Left ventricle myocardium superior (tissue), 1 donor: ENCODE measurements around the gene SLC4A9. TPM values are rescaled to one million over a fixed set of nuclear protein-coding genes. Genes with fewer than 3 reads are reported as not detected.

ENCODE experiments used
- ATAC-seq: fragments of 200-7000 bp; cut with Tn5 transposase; one replicate; pipeline ENCODE4 v1.9.1; 2020; ENCODE audit warnings: mild to moderate bottlenecking, moderate library complexity
- DNase-seq: peaks from one replicate; pipeline ENCODE4 v3.0.0-alpha.2; 2020
- intact Hi-C: fragments of 100-400 bp; cut with micrococcal nuclease; formaldehyde crosslinking; loops from one replicate; pipeline ENCODE4 v1.11.0; 2022
- total RNA-seq: library from RNA; stranded (reverse); fragmentation: NEBNext Ultra II Directional; extraction: Animal tissue kit (Norgen Biotek cat#: 25700); gene quantifications from one replicate; pipeline ENCODE4 v1.2.1, GENCODE V29; 2021
- donor health status: DM: no; HTN: yes; CAD: no; lungs with severe emphysema.

Gene SLC4A9
- total RNA-seq, 1 donor from 2014 or later, result not detected

- intact Hi-C loops, result loop anchor here (10.0 kb wide), 1 partner anchor 182 kb away; the partner anchor contains the start of gene CYSTM1
- no peak for DNase-seq
- ATAC-seq, result peak; percentile 22
Observed at GRCh38 chr5:140356853-140357725, 2.9 kb upstream of the SLC4A9 start.

GRCh38 chr5:140357726-140358093 lies 2.3 kb upstream of the SLC4A9 start:
- intact Hi-C loops, result loop anchor here (10.0 kb wide), 1 partner anchor 183 kb away; the partner anchor contains the start of gene CYSTM1
- DNase-seq (peak; percentile 86), ATAC-seq (peak; percentile 92)

- ATAC-seq (no peak), DNase-seq (no peak)
- intact Hi-C loops, result loop anchor here (10.0 kb wide), 1 partner anchor 184 kb away; the partner anchor contains the start of gene CYSTM1
Observed at GRCh38 chr5:140358738-140359310, 1.2 kb upstream of the SLC4A9 start.

DNA sequence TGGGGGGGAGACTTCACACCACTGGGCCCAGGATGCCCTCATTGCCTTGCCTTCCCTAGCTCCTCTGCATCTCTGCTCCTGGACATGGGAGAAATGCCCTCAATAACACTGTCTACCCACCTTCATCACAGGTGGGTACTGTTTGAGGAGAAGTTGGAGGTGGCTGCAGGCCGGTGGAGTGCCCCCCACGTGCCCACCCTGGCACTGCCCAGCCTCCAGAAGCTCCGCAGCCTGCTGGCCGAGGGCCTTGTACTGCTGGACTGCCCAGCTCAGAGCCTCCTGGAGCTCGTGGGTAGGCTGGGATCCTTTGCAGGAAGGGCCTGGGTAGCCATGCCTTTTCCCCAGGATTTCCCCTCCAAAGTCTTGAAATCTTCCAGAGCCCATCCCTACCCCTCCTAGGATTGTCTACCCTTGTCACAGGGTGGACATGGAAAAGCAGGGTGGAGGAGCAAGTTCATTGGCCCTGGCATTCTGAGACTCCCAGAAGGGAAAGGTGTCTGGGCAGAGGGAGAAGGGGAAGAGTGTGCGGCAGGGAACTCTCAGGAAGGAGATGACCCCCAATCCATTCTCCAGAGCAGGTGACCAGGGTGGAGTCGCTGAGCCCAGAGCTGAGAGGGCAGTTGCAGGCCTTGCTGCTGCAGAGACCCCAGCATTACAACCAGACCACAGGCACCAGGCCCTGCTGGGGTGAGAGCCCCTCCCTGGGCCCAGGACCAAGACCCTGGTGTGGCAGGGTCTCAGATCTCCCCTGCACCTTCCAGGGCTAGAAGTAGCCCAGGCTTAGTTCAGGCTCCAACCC lies 886 bp downstream of the SLC4A9 start:
- DNase-seq (no peak), ATAC-seq (no peak)
- intact Hi-C loops, result no loop called here

- ATAC-seq, result no peak
- intact Hi-C loops, result no loop called here
Observed at GRCh38 chr5:140361901-140362300, 1.9 kb downstream of the SLC4A9 start.

GRCh38 chr5:140362311-140362710 lies 2.3 kb downstream of the SLC4A9 start:
- ATAC-seq (no peak), DNase-seq (no peak)
- intact Hi-C loops, result no loop called here

More at GRCh38 chr5:140361901-140362300, 1.9 kb downstream of the SLC4A9 start:
- no peak for DNase-seq

DNA sequence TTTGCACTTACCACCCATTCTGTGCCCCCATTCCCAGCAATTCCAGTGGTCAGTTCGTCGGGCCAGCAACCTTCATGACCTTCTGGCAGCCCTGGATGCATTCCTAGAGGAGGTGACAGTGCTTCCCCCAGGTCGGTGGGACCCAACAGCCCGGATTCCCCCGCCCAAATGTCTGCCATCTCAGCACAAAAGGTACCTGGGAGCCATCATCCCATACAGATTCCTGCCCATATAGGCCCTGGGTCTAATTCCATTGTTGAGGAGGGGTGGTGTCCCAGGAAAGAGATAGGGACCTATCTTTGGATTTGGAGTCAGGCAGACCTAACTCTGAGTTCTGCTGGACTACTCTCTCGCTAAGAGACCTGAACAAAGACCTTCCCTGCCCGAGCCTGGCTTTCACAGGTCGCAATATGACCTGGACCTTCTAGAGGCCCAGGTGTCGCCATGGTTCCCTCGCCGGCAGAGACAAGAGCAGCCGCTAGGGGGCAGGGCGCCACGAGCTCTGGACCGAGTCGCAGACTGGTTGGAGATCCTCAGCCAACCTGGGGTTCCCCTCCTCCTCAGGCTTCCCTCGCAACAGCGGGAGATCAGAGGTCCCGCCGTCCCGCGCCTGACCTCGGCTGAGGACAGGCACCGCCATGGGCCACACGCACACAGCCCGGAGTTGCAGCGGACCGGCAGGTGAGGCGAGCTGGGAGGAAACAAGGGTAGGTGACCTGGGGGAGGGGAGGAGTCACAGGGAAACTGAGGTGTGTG lies 3.1 kb downstream of the SLC4A9 start:
- ATAC-seq (peak; percentile 71), DNase-seq (peak; percentile 85)
- intact Hi-C loops, result no loop called here

GRCh38 chr5:140363631-140364471 lies 3.9 kb downstream of the SLC4A9 start:
- no peak for DNase-seq
- intact Hi-C loops, result no loop called here
- ATAC-seq, result no peak

DNA sequence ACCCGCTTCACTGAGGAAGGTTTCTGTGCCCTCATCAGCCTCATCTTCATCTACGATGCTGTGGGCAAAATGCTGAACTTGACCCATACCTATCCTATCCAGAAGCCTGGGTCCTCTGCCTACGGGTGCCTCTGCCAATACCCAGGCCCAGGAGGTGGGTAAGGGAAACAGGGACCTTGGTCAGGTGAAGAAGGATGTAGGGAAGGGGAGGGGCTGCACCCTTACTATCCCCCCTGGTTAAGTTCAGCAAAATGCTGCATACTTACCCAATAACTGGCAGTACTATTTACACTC lies 4.4 kb downstream of the SLC4A9 start:
- DNase-seq (no peak), ATAC-seq (no peak)
- intact Hi-C loops, result no loop called here

- intact Hi-C loops, result no loop called here
- ATAC-seq (no peak), DNase-seq (no peak)
Observed at GRCh38 chr5:140365282-140365681, 5.3 kb downstream of the SLC4A9 start.

DNA sequence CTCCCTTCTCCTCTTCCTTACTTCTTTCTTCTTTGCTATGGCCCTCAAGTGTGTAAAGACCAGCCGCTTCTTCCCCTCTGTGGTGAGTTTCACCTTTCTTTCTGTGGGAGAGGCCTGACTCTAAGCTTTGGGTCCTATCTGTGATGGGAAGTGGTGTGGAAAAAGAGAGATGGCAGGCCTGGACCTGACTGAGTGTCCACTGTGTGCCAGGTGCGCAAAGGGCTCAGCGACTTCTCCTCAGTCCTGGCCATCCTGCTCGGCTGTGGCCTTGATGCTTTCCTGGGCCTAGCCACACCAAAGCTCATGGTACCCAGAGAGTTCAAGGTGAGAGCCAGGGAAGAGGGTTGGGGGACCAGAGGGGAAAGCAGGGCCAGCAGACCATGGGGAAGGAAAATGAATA lies 5.9 kb downstream of the SLC4A9 start:
- ATAC-seq, result no peak
- no peak for DNase-seq
- intact Hi-C loops, result no loop called here

DNA sequence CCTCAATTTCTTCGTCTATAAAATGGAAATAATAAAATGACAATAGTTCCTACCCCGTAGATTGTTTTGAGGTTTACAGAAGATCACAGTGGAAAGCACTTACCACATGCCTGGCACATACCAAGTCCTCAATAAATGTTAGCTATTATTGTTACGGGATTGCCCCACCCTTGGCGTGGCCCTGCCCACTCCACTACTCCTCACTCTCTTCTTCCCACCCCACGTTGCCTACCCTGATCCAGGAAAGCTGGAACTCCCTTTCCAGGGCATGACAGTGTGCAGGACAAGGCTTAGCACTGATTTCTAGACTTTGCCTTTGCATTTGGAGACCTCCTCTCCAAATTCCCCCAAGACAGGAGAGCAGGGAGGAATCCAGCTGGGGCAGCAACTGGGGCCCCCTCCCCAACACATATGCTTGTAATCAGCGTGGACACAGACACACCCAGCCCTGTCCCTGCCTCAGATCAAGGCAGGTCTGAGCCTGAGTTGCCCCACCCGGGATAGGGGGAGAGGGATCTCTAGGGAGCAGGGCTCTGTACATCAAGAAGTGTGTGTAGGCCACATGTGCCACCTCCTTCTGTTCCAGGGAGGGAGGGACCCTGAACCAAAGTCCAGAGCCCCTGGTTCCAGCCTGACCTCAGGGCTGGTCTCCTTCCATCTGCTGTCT lies 6.7 kb downstream of the SLC4A9 start:
- intact Hi-C loops, result no loop called here
- no peak for DNase-seq
- ATAC-seq, result no peak

DNA sequence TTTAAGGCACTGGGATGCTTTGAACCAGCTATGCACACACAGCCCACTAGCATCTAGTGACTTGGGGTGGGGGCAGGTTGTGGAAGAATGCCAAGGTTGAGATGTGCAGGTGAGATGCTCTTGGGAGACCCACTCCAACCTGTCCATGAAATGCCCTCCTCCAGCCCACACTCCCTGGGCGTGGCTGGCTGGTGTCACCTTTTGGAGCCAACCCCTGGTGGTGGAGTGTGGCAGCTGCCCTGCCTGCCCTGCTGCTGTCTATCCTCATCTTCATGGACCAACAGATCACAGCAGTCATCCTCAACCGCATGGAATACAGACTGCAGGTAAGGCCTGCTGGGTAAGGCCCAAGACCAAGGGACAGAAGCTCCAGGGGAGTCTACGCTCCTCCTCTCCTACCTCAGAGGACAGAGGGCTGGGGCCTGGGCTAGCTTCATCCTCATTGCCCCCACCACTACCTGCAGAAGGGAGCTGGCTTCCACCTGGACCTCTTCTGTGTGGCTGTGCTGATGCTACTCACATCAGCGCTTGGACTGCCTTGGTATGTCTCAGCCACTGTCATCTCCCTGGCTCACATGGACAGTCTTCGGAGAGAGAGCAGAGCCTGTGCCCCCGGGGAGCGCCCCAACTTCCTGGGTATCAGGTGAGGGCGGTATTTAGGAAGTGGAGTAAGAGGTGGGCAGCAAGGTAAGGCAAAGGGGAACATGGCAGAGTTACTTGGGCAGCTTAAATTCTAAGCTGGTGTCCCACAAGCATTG lies 7.4 kb downstream of the SLC4A9 start:
- intact Hi-C loops, result no loop called here
- DNase-seq, result no peak
- no peak for ATAC-seq

DNA sequence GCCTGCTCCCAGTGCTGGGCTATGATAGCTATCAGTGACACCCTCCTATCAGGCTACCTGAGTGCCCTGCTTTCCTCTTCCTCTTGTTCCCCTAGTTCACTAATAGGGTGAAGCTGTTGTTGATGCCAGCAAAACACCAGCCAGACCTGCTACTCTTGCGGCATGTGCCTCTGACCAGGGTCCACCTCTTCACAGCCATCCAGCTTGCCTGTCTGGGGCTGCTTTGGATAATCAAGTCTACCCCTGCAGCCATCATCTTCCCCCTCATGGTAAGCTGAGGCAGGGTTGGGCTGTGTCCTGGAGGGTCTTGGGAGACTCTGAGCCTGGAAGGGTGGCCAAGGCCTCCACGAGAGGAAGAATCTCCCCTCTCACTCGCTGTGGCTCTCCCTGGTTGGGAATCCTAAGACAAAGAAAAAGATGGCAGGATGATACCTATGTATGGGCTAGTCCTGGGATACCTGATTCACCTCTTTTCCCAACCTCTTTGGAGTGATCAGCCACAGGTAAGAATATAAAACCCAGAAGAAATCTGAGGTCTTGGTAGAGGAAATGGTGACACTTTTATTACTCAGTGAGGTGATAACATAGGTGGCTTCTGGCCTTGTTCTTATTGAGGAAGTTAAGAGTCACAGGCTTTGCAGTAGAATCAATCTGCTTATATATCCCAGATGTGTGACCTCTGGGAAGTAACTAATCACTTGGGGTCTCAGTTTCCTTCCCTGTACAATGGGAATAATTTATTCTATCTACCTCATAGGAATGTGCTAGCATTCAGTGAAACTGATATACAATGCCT lies 11.6 kb downstream of the SLC4A9 start:
- no peak for DNase-seq
- intact Hi-C loops, result no loop called here
- no peak for ATAC-seq

DNA sequence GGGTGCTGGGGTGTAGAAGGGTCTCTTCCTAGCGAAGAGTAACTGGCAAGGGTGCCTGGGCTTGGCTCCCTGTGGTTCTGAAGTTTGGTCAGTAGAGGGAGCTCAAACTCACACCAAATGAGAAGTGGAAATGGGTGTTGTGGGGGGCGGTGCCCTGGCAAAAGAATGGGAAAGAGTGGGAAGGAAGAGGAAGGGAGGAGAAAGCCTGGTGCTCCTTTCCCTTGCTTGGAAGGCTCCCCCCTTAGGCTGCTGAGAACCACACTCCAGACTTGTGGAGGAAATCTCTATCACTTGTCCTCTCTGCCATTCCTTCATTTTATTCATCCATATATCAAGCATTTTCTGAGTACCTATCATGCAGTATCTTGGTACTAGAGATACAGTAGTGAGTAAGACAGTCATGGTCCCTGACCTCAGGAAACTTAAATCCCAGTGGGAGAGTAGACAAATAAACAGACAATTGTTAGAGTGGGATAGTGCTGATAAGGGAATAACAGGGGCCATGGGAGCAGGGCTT lies 13.0 kb downstream of the SLC4A9 start:
- DNase-seq (peak; percentile 75), ATAC-seq (peak; percentile 86)
- intact Hi-C loops, result no loop called here

DNA sequence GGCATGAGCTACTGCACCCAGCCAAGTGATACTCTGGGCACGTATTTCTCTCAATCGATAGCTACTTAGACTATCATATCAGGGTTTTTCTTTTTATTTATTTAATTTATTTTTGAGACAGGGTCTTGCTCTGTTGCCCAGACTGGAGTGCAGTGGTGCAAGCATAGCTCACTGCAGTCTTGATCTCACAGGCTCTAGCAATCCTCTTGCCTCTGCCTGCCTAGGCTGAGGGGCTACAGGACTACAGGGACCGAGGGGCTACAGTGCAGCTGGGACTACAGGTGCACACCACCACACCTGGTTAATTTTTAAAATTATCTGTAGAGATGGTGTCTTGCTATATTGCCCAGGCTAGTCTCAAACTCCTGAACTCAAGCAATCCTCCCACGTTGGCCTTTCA lies 21.4 kb downstream of the SLC4A9 start:
- intact Hi-C loops, result no loop called here
- DNase-seq (no peak), ATAC-seq (no peak)
